Ascending aorta (tissue), 2 donors: Measurements from ENCODE around the gene RBM4B. TPM values are rescaled to one million over a fixed set of nuclear protein-coding genes. Genes with fewer than 3 reads are reported as not detected.

Experiments
- DNase-seq, 2 donors: peaks; one replicate each; pipeline ENCODE4 v3.0.0-alpha.2; 2019; ENCODE audit warnings: low spot score in 2 of 2
- H3K27ac ChIP-seq, 2 donors: fragments of 200-600 bp; sonication (generic); one replicate each; pipeline ENCODE4 v1.5.1; 2016 to 2017; ENCODE audit warnings: mild to moderate bottlenecking in 1 of 2
- H3K27me3 ChIP-seq: fragments of 200-600 bp; sonication (generic); one replicate; pipeline ENCODE4 v1.5.1; 2017
- H3K36me3 ChIP-seq, 2 donors: fragments of 200-600 bp; sonication (generic); one replicate each; pipeline ENCODE4 v1.5.1; 2016
- H3K4me1 ChIP-seq, 2 donors: fragments of 200-600 bp; sonication (generic); one replicate each; pipeline ENCODE4 v1.5.1; 2016 to 2017; ENCODE audit warnings: mild to moderate bottlenecking in 1 of 2
- H3K4me3 ChIP-seq, 2 donors: fragments of 200-600 bp; sonication (generic); one replicate each; pipeline ENCODE4 v1.5.1; 2016 to 2017; ENCODE audit warnings: mild to moderate bottlenecking in 1 of 2
- H3K9me3 ChIP-seq, 2 donors: fragments of 200-600 bp; sonication (generic); one replicate each; pipeline ENCODE4 v1.5.1; 2016
- CTCF ChIP-seq, 3 experiments: fragments of 200-600 bp in 2 of 3; fragments of 450-650 bp in 1 of 3; sonication (generic) in 2 of 3; IDR thresholded peaks; one replicate each; pipeline ENCODE4 v1.5.1; 2016 to 2019; ENCODE audit warnings: antibody characterized with exemption in 3 of 3, mild to moderate bottlenecking in 1 of 3, moderate library complexity in 1 of 3
- intact Hi-C: fragments of 100-400 bp; cut with DNase I; formaldehyde crosslinking; loops from one replicate; pipeline ENCODE4 v1.15.1; 2023
- total RNA-seq: library from RNA; depleted of rRNA; stranded (reverse); fragments of >200 nt; gene quantifications from one replicate; pipeline ENCODE4 v1.1.0, GENCODE V29; 2016

RBM4B gene
- total RNA-seq, 1 donor from 2014 or later = 87.0 TPM

GRCh38 chr11:66685276-66686099, 7.8 kb upstream of the RBM4B start:
- Histone ChIP-seq H3K36me3 (no peaks in the 10 kb centered on the region), H3K4me1 (no peaks in the 10 kb centered on the region), H3K27me3 (no peaks in the 10 kb centered on the region), H3K9me3 (no peaks in the 10 kb centered on the region), H3K4me3 (no peak overlapping the region), H3K27ac (no peak overlapping the region)
- DNase-seq = no peak
- TF ChIP-seq CTCF (IDR thresholded peaks at IDR 0.05) = no peak
- intact Hi-C loops = no loop called here

- intact Hi-C loops = no loop called here
- Histone ChIP-seq H3K9me3 (no peaks in the 10 kb centered on the region), H3K4me3 (no peak overlapping the region), H3K36me3 (no peaks in the 10 kb centered on the region), H3K27me3 (no peaks in the 10 kb centered on the region), H3K27ac (no peak overlapping the region), H3K4me1 (no peaks in the 10 kb centered on the region)
- no peak for DNase-seq
- no peak for TF ChIP-seq CTCF (IDR thresholded peaks at IDR 0.05)
Observed at GRCh38 chr11:66684635-66685034, 6.9 kb upstream of the RBM4B start.

- no peaks in the 10 kb centered on the region for H3K36me3 ChIP-seq
- H3K27me3 ChIP-seq = no peaks in the 10 kb centered on the region
- H3K9me3 ChIP-seq = no peaks in the 10 kb centered on the region
- no peak for DNase-seq
- peaks cover 0 to 1% of the 10 kb centered on the region in 2 donors for H3K4me1 ChIP-seq
- no peak overlapping the region for H3K27ac ChIP-seq
- intact Hi-C loops = no loop called here
- H3K4me3 ChIP-seq = no peak overlapping the region
- no peak for TF ChIP-seq CTCF (IDR thresholded peaks at IDR 0.05)
Observed at GRCh38 chr11:66683877-66684276, 6.2 kb upstream of the RBM4B start.

- no peaks in the 10 kb centered on the region for H3K27me3 ChIP-seq
- H3K36me3 ChIP-seq = no peaks in the 10 kb centered on the region
- H3K4me1 ChIP-seq = peaks cover 0 to 14% of the 10 kb centered on the region in 2 donors
- no peak overlapping the region for H3K4me3 ChIP-seq
- H3K9me3 ChIP-seq = no peaks in the 10 kb centered on the region
- no peak overlapping the region for H3K27ac ChIP-seq
- intact Hi-C loops = no loop called here
- no peak for TF ChIP-seq CTCF (IDR thresholded peaks at IDR 0.05)
- DNase-seq = no peak
Observed at GRCh38 chr11:66680966-66681645, 3.4 kb upstream of the RBM4B start.

GRCh38 chr11:66676931-66677598, 622 bp downstream of the RBM4B start:
- TF ChIP-seq CTCF (IDR thresholded peaks at IDR 0.05) = no peak
- Histone ChIP-seq H3K9me3 (no peaks in the 10 kb centered on the region), H3K4me3 (peak overlapping the region; percentile 79 to 87), H3K27ac (peak overlapping the region; percentile 94 to 97), H3K4me1 (peaks cover 0 to 29% of the 10 kb centered on the region in 2 donors), H3K36me3 (no peaks in the 10 kb centered on the region), H3K27me3 (no peaks in the 10 kb centered on the region)
- intact Hi-C loops = loop anchor here (1.0 to 2.0 kb wide), 4 partner anchors 39 to 84 kb away; partner anchors contain the start of genes CCDC87, CCS, RBM14 and RBM4
- DNase-seq = no peak
